Central memory CD4-positive, alpha-beta T cell (primary cell): ENCODE measurements around the gene XRCC4.

Experiments used
- DNase-seq: peaks from one replicate; pipeline ENCODE4 v3.0.0; 2022

Gene XRCC4

GRCh38 chr5:83071286-83072051 lies 5.9 kb upstream of the XRCC4 start:
- DNase-seq = no peak

GRCh38 chr5:83072966-83073365 lies 4.4 kb upstream of the XRCC4 start:
- no peak for DNase-seq

- no peak for DNase-seq
Observed at GRCh38 chr5:83077662-83078261, 415 bp downstream of the XRCC4 start.

- DNase-seq = no peak
Observed at GRCh38 chr5:83082750-83083149, 5.4 kb downstream of the XRCC4 start.

GRCh38 chr5:83084336-83084735 lies 7.0 kb downstream of the XRCC4 start:
- DNase-seq = no peak

- DNase-seq = no peak
Observed at GRCh38 chr5:83085106-83085505, 7.8 kb downstream of the XRCC4 start.

GRCh38 chr5:83090169-83090568 lies 12.8 kb downstream of the XRCC4 start:
- DNase-seq = no peak

GRCh38 chr5:83092619-83093018 lies 15.3 kb downstream of the XRCC4 start:
- DNase-seq = peak; percentile 9

GRCh38 chr5:83093692-83094091 lies 16.3 kb downstream of the XRCC4 start:
- no peak for DNase-seq

GRCh38 chr5:83095163-83095956 lies 18.0 kb downstream of the XRCC4 start:
- DNase-seq = no peak

- DNase-seq = no peak
Observed at GRCh38 chr5:83095957-83096539, 18.7 kb downstream of the XRCC4 start.

GRCh38 chr5:83096660-83097339 lies 19.5 kb downstream of the XRCC4 start:
- DNase-seq = no peak

- DNase-seq = no peak
Observed at GRCh38 chr5:83097689-83098231, 20.4 kb downstream of the XRCC4 start.

- DNase-seq = no peak
Observed at GRCh38 chr5:83099001-83099400, 21.7 kb downstream of the XRCC4 start.

GRCh38 chr5:83099445-83099844 lies 22.1 kb downstream of the XRCC4 start:
- DNase-seq = no peak

- DNase-seq = no peak
Observed at GRCh38 chr5:83101514-83101913, 24.2 kb downstream of the XRCC4 start.

- DNase-seq = no peak
Observed at GRCh38 chr5:83102364-83102980, 25.1 kb downstream of the XRCC4 start.

GRCh38 chr5:83104021-83104420 lies 26.7 kb downstream of the XRCC4 start:
- DNase-seq = no peak

GRCh38 chr5:83107692-83108420 lies 30.5 kb downstream of the XRCC4 start:
- no peak for DNase-seq

- no peak for DNase-seq
Observed at GRCh38 chr5:83109380-83109779, 32.0 kb downstream of the XRCC4 start.

GRCh38 chr5:83115816-83116215 lies 38.5 kb downstream of the XRCC4 start:
- no peak for DNase-seq
